ENCODE results near the gene SUN2. TPM values are rescaled to one million over a fixed set of nuclear protein-coding genes. Genes with fewer than 3 reads are reported as not detected.

Gene SUN2
- total and polyA plus RNA-seq, 3 donors from 2014 or later: 90.8 to 331 (median 295) TPM

- Histone ChIP-seq H3K4me3 (peak overlapping the region; percentile 81 to 89), H3K27ac (peak overlapping the region; percentile 97 to 99), H3K36me3 (ENCODE audit: low read depth, missing control alignments) (no peaks in the 10 kb centered on the region), H3K9me3 (no peaks in the 10 kb centered on the region), H3K4me1 (peaks cover 49% of the 10 kb centered on the region), H3K27me3 (no peaks in the 10 kb centered on the region)
- no peak for DNase-seq
- TF ChIP-seq CTCF (IDR thresholded peaks at IDR 0.05) (no peak), POLR2A (IDR thresholded peaks at IDR 0.05) (no peak)
- intact Hi-C loops (cut with DNase I; ENCODE audit: low total_unique reads): loop anchor here (10.0 kb wide), 1 partner anchor 54 kb away; the partner anchor contains the start of gene SUN2
- 0 to 1% methylated on average over 9 to 25 of the region's 57 CpGs for WGBS, 2 donors
These were observed 55.5 kb downstream of the SUN2 start for GRCh38 chr22:38700270-38700788.

GRCh38 chr22:38699784-38700183, 56.0 kb downstream of the SUN2 start:
- no peaks in the 10 kb centered on the region for H3K36me3 ChIP-seq (ENCODE audit: low read depth, missing control alignments)
- H3K4me3 ChIP-seq: peak overlapping the region; percentile 81 to 89
- peaks cover 45% of the 10 kb centered on the region for H3K4me1 ChIP-seq
- WGBS, 2 donors: 10 to 14% methylated on average over 6 of the region's 6 CpGs
- intact Hi-C loops (cut with DNase I; ENCODE audit: low total_unique reads): loop anchor here (10.0 kb wide), 1 partner anchor 55 kb away; the partner anchor contains the start of gene SUN2
- no peak for TF ChIP-seq POLR2A (IDR thresholded peaks at IDR 0.05)
- no peak for DNase-seq
- H3K9me3 ChIP-seq: no peaks in the 10 kb centered on the region
- no peaks in the 10 kb centered on the region for H3K27me3 ChIP-seq
- H3K27ac ChIP-seq: peak overlapping the region; percentile 97 to 99

- intact Hi-C loops (cut with DNase I; ENCODE audit: low total_unique reads): no loop called here
These were observed 56.7 kb downstream of the SUN2 start for GRCh38 chr22:38699143-38699542.

GRCh38 chr22:38698407-38699094, 57.2 kb downstream of the SUN2 start:
- 76 to 85% methylated on average over 13 of the region's 13 CpGs for WGBS, 2 donors
- DNase-seq: no peak
- H3K4me3 ChIP-seq: no peak overlapping the region
- no peaks in the 10 kb centered on the region for H3K9me3 ChIP-seq
- peaks cover 43% of the 10 kb centered on the region for H3K4me1 ChIP-seq
- intact Hi-C loops (cut with DNase I; ENCODE audit: low total_unique reads): no loop called here
- peak overlapping the region in 1 of 2 donors; percentile 24 for H3K27ac ChIP-seq
- TF ChIP-seq POLR2A (IDR thresholded peaks at IDR 0.05): no peak
- no peak for TF ChIP-seq CTCF (IDR thresholded peaks at IDR 0.05)
- H3K36me3 ChIP-seq (ENCODE audit: low read depth, missing control alignments): no peaks in the 10 kb centered on the region
- no peaks in the 10 kb centered on the region for H3K27me3 ChIP-seq

More at GRCh38 chr22:38699143-38699542, 56.7 kb downstream of the SUN2 start:
- Histone ChIP-seq H3K27ac (peak overlapping the region in 1 of 2 donors; percentile 99), H3K9me3 (no peaks in the 10 kb centered on the region), H3K4me3 (peak overlapping the region in 1 of 2 donors; percentile 89), H3K36me3 (ENCODE audit: low read depth, missing control alignments) (no peaks in the 10 kb centered on the region), H3K27me3 (no peaks in the 10 kb centered on the region), H3K4me1 (peaks cover 43% of the 10 kb centered on the region)
- 34 to 37% methylated on average over 5 of the region's 5 CpGs for whole genome bisulfite sequencing, 2 donors
- DNase-seq: no peak
- TF ChIP-seq POLR2A (IDR thresholded peaks at IDR 0.05) (no peak), CTCF (IDR thresholded peaks at IDR 0.05) (no peak)

GRCh38 chr22:38697425-38698089, 58.2 kb downstream of the SUN2 start:
- H3K36me3 ChIP-seq (ENCODE audit: low read depth, missing control alignments): no peaks in the 10 kb centered on the region
- no peaks in the 10 kb centered on the region for H3K9me3 ChIP-seq
- no peak for DNase-seq
- WGBS, 2 donors: 46 to 55% methylated on average over 8 of the region's 8 CpGs
- no peaks in the 10 kb centered on the region for H3K27me3 ChIP-seq
- intact Hi-C loops (cut with DNase I; ENCODE audit: low total_unique reads): no loop called here
- H3K4me1 ChIP-seq: peaks cover 43% of the 10 kb centered on the region
- TF ChIP-seq CTCF (IDR thresholded peaks at IDR 0.05) (no peak), POLR2A (IDR thresholded peaks at IDR 0.05) (no peak)
- no peak overlapping the region for H3K4me3 ChIP-seq
- peak overlapping the region; percentile 24 to 69 for H3K27ac ChIP-seq
